DND-41 (cell line): Measurements from ENCODE around the gene KIAA1671.

Experiments
- ATAC-seq: fragments of 200-7000 bp; cut with Tn5 transposase; 3 replicates; pipeline ENCODE4 v1.9.1; 2021; ENCODE audit warnings: low read depth; ENCODE audit not compliant: insufficient read depth
- DNase-seq: peaks from one replicate; pipeline ENCODE4 v3.0.0-alpha.2; 2020
- H2AFZ ChIP-seq: 2 replicates; pipeline ENCODE4 v1.6.0; 2012; ENCODE audit warnings: low read depth, low read length
- H3K27ac ChIP-seq: 2 replicates; pipeline ENCODE4 v1.5.1; 2012; ENCODE audit warnings: low read length, inconsistent platforms
- H3K27me3 ChIP-seq: fragments of 200-600 bp; sonication (generic); 2 replicates; pipeline ENCODE4 v1.6.0; 2012; ENCODE audit warnings: low read length, mild to moderate bottlenecking, inconsistent platforms; ENCODE audit not compliant: insufficient read depth, poor library complexity
- H3K36me3 ChIP-seq: 2 replicates; pipeline ENCODE4 v1.5.1; 2012; ENCODE audit warnings: low read length, inconsistent platforms; ENCODE audit not compliant: insufficient read depth
- H3K4me1 ChIP-seq: 2 replicates; pipeline ENCODE4 v1.5.1; 2012; ENCODE audit warnings: mild to moderate bottlenecking, low read length; ENCODE audit not compliant: insufficient read depth
- H3K4me2 ChIP-seq: 2 replicates; pipeline ENCODE4 v1.6.0; 2012; ENCODE audit warnings: mild to moderate bottlenecking, moderate library complexity, low read length, inconsistent platforms; ENCODE audit not compliant: insufficient read depth
- H3K4me3 ChIP-seq, 2 experiments: fragments of 200-600 bp in 1 of 2; shearing (Covaris generic) in 1 of 2; 2 replicates each; pipeline ENCODE4 v1.5.1; 2012 to 2016; ENCODE audit warnings: inconsistent platforms in 2 of 2, low read length in 2 of 2, mild to moderate bottlenecking in 2 of 2, low read depth in 1 of 2, moderate library complexity in 1 of 2
- H3K79me2 ChIP-seq: 2 replicates; pipeline ENCODE4 v1.6.0; 2012; ENCODE audit warnings: low read length, inconsistent platforms; ENCODE audit not compliant: insufficient read depth
- H3K9ac ChIP-seq: 2 replicates; pipeline ENCODE4 v1.6.0; 2012; ENCODE audit warnings: low read depth, mild to moderate bottlenecking, inconsistent platforms, low read length, moderate library complexity
- H3K9me3 ChIP-seq: 2 replicates; pipeline ENCODE4 v1.5.1; 2012; ENCODE audit warnings: low read length, moderate library complexity, mild to moderate bottlenecking, inconsistent platforms; ENCODE audit not compliant: insufficient read depth, severe bottlenecking
- H4K20me1 ChIP-seq: 2 replicates; pipeline ENCODE4 v1.6.0; 2012; ENCODE audit warnings: low read length; ENCODE audit not compliant: insufficient read depth
- CTCF ChIP-seq: IDR thresholded peaks from 2 replicates; pipeline ENCODE4 v1.5.1; 2012; ENCODE audit warnings: borderline replicate concordance, low read length, moderate library complexity, mild to moderate bottlenecking; ENCODE audit not compliant: poor library complexity, severe bottlenecking; ENCODE audit errors: extremely low read depth
- EZH2 ChIP-seq: IDR thresholded peaks from 3 replicates; pipeline ENCODE4 v1.6.1; 2012; ENCODE audit warnings: borderline replicate concordance, low read depth, mild to moderate bottlenecking, moderate library complexity, low read length, inconsistent platforms; ENCODE audit not compliant: severe bottlenecking

Gene KIAA1671

GRCh38 chr22:24981656-24982055 is 29.1 kb downstream of the KIAA1671 start:
- Histone ChIP-seq H3K4me2 (no peak overlapping the region), H3K4me3 (no peak overlapping the region), H3K9ac (no peak overlapping the region), H4K20me1 (no peaks in the 10 kb centered on the region), H2AFZ (no peak overlapping the region), H3K79me2 (no peaks in the 10 kb centered on the region), H3K9me3 (no peaks in the 10 kb centered on the region), H3K4me1 (no peaks in the 10 kb centered on the region), H3K36me3 (no peaks in the 10 kb centered on the region), H3K27ac (no peak overlapping the region), H3K27me3 (peaks cover 3% of the 10 kb centered on the region)
- TF ChIP-seq EZH2 (no peak), CTCF (no peak)
- ATAC-seq (no peak), DNase-seq (no peak)

- H4K20me1 ChIP-seq: no peaks in the 10 kb centered on the region
- ATAC-seq (no peak), DNase-seq (no peak)
- no peak overlapping the region for H2AFZ ChIP-seq
- H3K9ac ChIP-seq: no peak overlapping the region
- H3K36me3 ChIP-seq: no peaks in the 10 kb centered on the region
- H3K27me3 ChIP-seq: peaks cover 3% of the 10 kb centered on the region
- H3K4me3 ChIP-seq: no peak overlapping the region
- H3K4me2 ChIP-seq: no peak overlapping the region
- no peaks in the 10 kb centered on the region for H3K4me1 ChIP-seq
- H3K9me3 ChIP-seq: no peaks in the 10 kb centered on the region
- no peak overlapping the region for H3K27ac ChIP-seq
- no peak for TF ChIP-seq CTCF
- TF ChIP-seq EZH2: no peak
- H3K79me2 ChIP-seq: no peaks in the 10 kb centered on the region
Measured at GRCh38 chr22:24982301-24983056, 30.0 kb downstream of the KIAA1671 start.

- DNase-seq: no peak
- H3K9ac ChIP-seq: no peak overlapping the region
- H3K27ac ChIP-seq: no peak overlapping the region
- no peak for TF ChIP-seq EZH2
- no peak overlapping the region for H2AFZ ChIP-seq
- H3K4me2 ChIP-seq: no peak overlapping the region
- no peaks in the 10 kb centered on the region for H3K36me3 ChIP-seq
- ATAC-seq: no peak
- H3K79me2 ChIP-seq: no peaks in the 10 kb centered on the region
- no peaks in the 10 kb centered on the region for H3K9me3 ChIP-seq
- no peaks in the 10 kb centered on the region for H4K20me1 ChIP-seq
- no peaks in the 10 kb centered on the region for H3K4me1 ChIP-seq
- H3K27me3 ChIP-seq: peaks cover 3% of the 10 kb centered on the region
- no peak overlapping the region for H3K4me3 ChIP-seq
Measured at GRCh38 chr22:24983151-24983550, 30.6 kb downstream of the KIAA1671 start.

- Histone ChIP-seq H3K27ac (no peak overlapping the region), H3K79me2 (no peaks in the 10 kb centered on the region)
Measured at GRCh38 chr22:24984122-24984521, 31.6 kb downstream of the KIAA1671 start.

More at GRCh38 chr22:24984122-24984521, 31.6 kb downstream of the KIAA1671 start:
- Histone ChIP-seq H3K4me2 (no peak overlapping the region), H3K4me3 (no peak overlapping the region), H3K4me1 (no peaks in the 10 kb centered on the region), H4K20me1 (no peaks in the 10 kb centered on the region), H2AFZ (no peak overlapping the region), H3K9me3 (no peaks in the 10 kb centered on the region), H3K9ac (no peak overlapping the region), H3K27me3 (peaks cover 3% of the 10 kb centered on the region), H3K36me3 (no peaks in the 10 kb centered on the region)
- ATAC-seq (no peak), DNase-seq (no peak)
- no peak for TF ChIP-seq CTCF
- no peak for TF ChIP-seq EZH2
